GM23248 (cell line): Measurements from ENCODE around the gene P2RY2. TPM values are rescaled to one million over a fixed set of nuclear protein-coding genes. Genes with fewer than 3 reads are reported as not detected.

Experiments used
- DNase-seq: peaks from one replicate; pipeline ENCODE4 v3.0.0-alpha.2; 2015
- H2AFZ ChIP-seq: fragments of 200-600 bp; sonication (generic); 2 replicates; pipeline ENCODE4 v1.6.1; 2016; ENCODE audit warnings: antibody characterized with exemption
- H3F3A ChIP-seq: fragments of 200-600 bp; sonication (generic); 2 replicates; pipeline ENCODE4 v1.6.1; 2016; ENCODE audit warnings: mild to moderate bottlenecking, antibody characterized with exemption, mixed run types; ENCODE audit not compliant: insufficient read depth
- H3K27ac ChIP-seq: fragments of 200-600 bp; sonication (generic); 2 replicates; pipeline ENCODE4 v1.5.1; 2016; ENCODE audit warnings: mild to moderate bottlenecking
- H3K27me3 ChIP-seq: fragments of 200-600 bp; sonication (generic); replicated peaks from 2 replicates; pipeline ENCODE4 v1.6.1; 2016; ENCODE audit warnings: mild to moderate bottlenecking; ENCODE audit not compliant: insufficient read depth
- H3K36me3 ChIP-seq: fragments of 200-600 bp; sonication (generic); 2 replicates; pipeline ENCODE4 v1.6.1; 2016; ENCODE audit warnings: low read depth, mild to moderate bottlenecking
- H3K4me1 ChIP-seq: fragments of 200-600 bp; sonication (generic); 2 replicates; pipeline ENCODE4 v1.6.1; 2016; ENCODE audit warnings: mild to moderate bottlenecking; ENCODE audit not compliant: insufficient read depth
- H3K4me2 ChIP-seq: fragments of 200-600 bp; sonication (generic); one replicate; pipeline ENCODE4 v1.6.1; 2016; ENCODE audit warnings: mild to moderate bottlenecking; ENCODE audit not compliant: unreplicated experiment
- H3K4me3 ChIP-seq: fragments of 200-600 bp; sonication (generic); 2 replicates; pipeline ENCODE4 v1.5.1; 2016; ENCODE audit warnings: mild to moderate bottlenecking
- H3K79me2 ChIP-seq: fragments of 200-600 bp; sonication (generic); 2 replicates; pipeline ENCODE4 v1.6.1; 2016; ENCODE audit warnings: mild to moderate bottlenecking; ENCODE audit not compliant: insufficient read depth
- H3K9ac ChIP-seq: fragments of 200-600 bp; sonication (generic); 2 replicates; pipeline ENCODE4 v1.6.1; 2016; ENCODE audit warnings: mild to moderate bottlenecking
- H3K9me2 ChIP-seq: fragments of 200-600 bp; sonication (generic); 2 replicates; pipeline ENCODE4 v1.6.1; 2016; ENCODE audit warnings: mixed run types, mild to moderate bottlenecking, moderate library complexity; ENCODE audit not compliant: insufficient read depth
- H3K9me3 ChIP-seq: fragments of 200-600 bp; sonication (generic); one replicate; pipeline ENCODE4 v1.6.1; 2017; ENCODE audit warnings: low read depth
- H4K20me1 ChIP-seq: fragments of 200-600 bp; sonication (generic); 2 replicates; pipeline ENCODE4 v1.6.0; 2016; ENCODE audit not compliant: insufficient read depth
- EZH2 ChIP-seq: fragments of 200-600 bp; sonication (generic); IDR thresholded peaks from 2 replicates; pipeline ENCODE4 v1.6.1; 2018; ENCODE audit warnings: antibody characterized with exemption, mild to moderate bottlenecking; ENCODE audit not compliant: insufficient read depth, poor library complexity, severe bottlenecking
- EZH2phosphoT487 ChIP-seq: fragments of 200-600 bp; sonication (generic); IDR thresholded peaks from 2 replicates; pipeline ENCODE4 v1.6.1; 2018; ENCODE audit warnings: antibody characterized with exemption, moderate library complexity, mild to moderate bottlenecking, low read depth; ENCODE audit not compliant: insufficient read depth
- WGBS, 2 experiments: methylation state at CpG; one replicate each; pipeline ENCODE4 v1.1.6; 2015 to 2017; ENCODE audit warnings: low lambda C conversion rate in 2 of 2, low coverage in 1 of 2; ENCODE audit errors: missing lambda C conversion rate in 2 of 2; 5-methylcytosine and 5-hydroxymethylcytosine counted together
- in situ Hi-C: fragments of 300-500 bp; cut with MboI; formaldehyde crosslinking; loops from 2 replicates; pipeline ENCODE4 v1.15.0; 2020
- polyA plus RNA-seq: library from polyadenylated mRNA; unstranded; fragments of >200 nt; fragmentation: Nextera tagmentation; extraction: Ambion mirVana; gene quantifications from 2 replicates; pipeline ENCODE4 v1.2.1, GENCODE V29; 2016
- total RNA-seq: library from RNA; depleted of rRNA; stranded (reverse); fragments of >200 nt; shearing (Covaris generic); gene quantifications from 2 replicates; pipeline ENCODE4 v1.2.3, GENCODE V29; 2014

The P2RY2 gene
- total and polyA plus RNA-seq, 2 experiments from 2014 or later = not detected

GRCh38 chr11:73227571-73228211 lies 9.6 kb downstream of the P2RY2 start:
- TF ChIP-seq EZH2phosphoT487 (no peak), EZH2 (no peak)
- Histone ChIP-seq H3K4me1 (no peaks in the 10 kb centered on the region), H3K9me2 (no peaks in the 10 kb centered on the region), H3K9me3 (no peaks in the 10 kb centered on the region), H3K79me2 (no peaks in the 10 kb centered on the region), H4K20me1 (no peaks in the 10 kb centered on the region), H3K36me3 (no peaks in the 10 kb centered on the region), H3K27me3 (no peaks in the 10 kb centered on the region), H3K27ac (no peak overlapping the region), H3K4me3 (no peak overlapping the region), H3K9ac (no peak overlapping the region), H2AFZ (no peak overlapping the region), H3F3A (no peaks in the 10 kb centered on the region), H3K4me2 (no peak overlapping the region)
- WGBS, 2 experiments = 70 to 75% methylated on average over 12 of the region's 12 CpGs
- DNase-seq = no peak
- in situ Hi-C loops = no loop called here

- Histone ChIP-seq H3K9me3 (no peaks in the 10 kb centered on the region), H3K36me3 (no peaks in the 10 kb centered on the region), H3K4me1 (no peaks in the 10 kb centered on the region), H3K27ac (no peak overlapping the region), H3F3A (no peaks in the 10 kb centered on the region), H3K4me3 (no peak overlapping the region), H2AFZ (no peak overlapping the region), H3K9me2 (no peaks in the 10 kb centered on the region), H3K4me2 (no peak overlapping the region), H4K20me1 (no peaks in the 10 kb centered on the region), H3K27me3 (no peaks in the 10 kb centered on the region), H3K79me2 (no peaks in the 10 kb centered on the region), H3K9ac (no peak overlapping the region)
- TF ChIP-seq EZH2 (no peak), EZH2phosphoT487 (no peak)
- in situ Hi-C loops = no loop called here
- WGBS, 2 experiments = 84 to 85% methylated on average over 4 of the region's 4 CpGs
- no peak for DNase-seq
Measured at GRCh38 chr11:73228268-73229134, 10.4 kb downstream of the P2RY2 start.

GRCh38 chr11:73229321-73229895 lies 11.3 kb downstream of the P2RY2 start:
- Histone ChIP-seq H3K27me3 (no peaks in the 10 kb centered on the region), H2AFZ (no peak overlapping the region), H3K79me2 (no peaks in the 10 kb centered on the region), H3K9ac (no peak overlapping the region), H3K4me1 (no peaks in the 10 kb centered on the region), H3F3A (no peaks in the 10 kb centered on the region), H3K4me3 (no peak overlapping the region), H3K27ac (no peak overlapping the region), H4K20me1 (no peaks in the 10 kb centered on the region), H3K9me3 (no peaks in the 10 kb centered on the region), H3K36me3 (no peaks in the 10 kb centered on the region), H3K9me2 (no peaks in the 10 kb centered on the region), H3K4me2 (no peak overlapping the region)
- in situ Hi-C loops = no loop called here
- no peak for TF ChIP-seq EZH2
- TF ChIP-seq EZH2phosphoT487 = no peak
- DNase-seq = no peak
- WGBS, 2 experiments = 60 to 65% methylated on average over 11 of the region's 11 CpGs

- Histone ChIP-seq H3K4me1 (no peaks in the 10 kb centered on the region), H2AFZ (no peak overlapping the region), H3F3A (no peaks in the 10 kb centered on the region), H3K9ac (no peak overlapping the region), H3K9me3 (no peaks in the 10 kb centered on the region), H3K27ac (no peak overlapping the region), H3K4me2 (no peak overlapping the region), H3K27me3 (no peaks in the 10 kb centered on the region), H4K20me1 (no peaks in the 10 kb centered on the region), H3K79me2 (no peaks in the 10 kb centered on the region), H3K4me3 (no peak overlapping the region), H3K9me2 (no peaks in the 10 kb centered on the region), H3K36me3 (no peaks in the 10 kb centered on the region)
- in situ Hi-C loops = no loop called here
- no peak for DNase-seq
- TF ChIP-seq EZH2 = no peak
- TF ChIP-seq EZH2phosphoT487 = no peak
- WGBS, 2 experiments = 70 to 72% methylated on average over 16 of the region's 16 CpGs
Measured at GRCh38 chr11:73229896-73230875, 12.1 kb downstream of the P2RY2 start.
